GM20000 (cell line): Measurements from ENCODE around the gene NAB2.

Experiments used
- DNase-seq: peaks from one replicate; pipeline ENCODE4 v3.0.0; 2012; ENCODE audit warnings: low spot score
- CTCF ChIP-seq: IDR thresholded peaks from 2 replicates; pipeline ENCODE4 v1.5.1; 2012; ENCODE audit warnings: mild to moderate bottlenecking, control low read depth; ENCODE audit errors: extremely low read depth, missing control alignments

The NAB2 gene, protein sequence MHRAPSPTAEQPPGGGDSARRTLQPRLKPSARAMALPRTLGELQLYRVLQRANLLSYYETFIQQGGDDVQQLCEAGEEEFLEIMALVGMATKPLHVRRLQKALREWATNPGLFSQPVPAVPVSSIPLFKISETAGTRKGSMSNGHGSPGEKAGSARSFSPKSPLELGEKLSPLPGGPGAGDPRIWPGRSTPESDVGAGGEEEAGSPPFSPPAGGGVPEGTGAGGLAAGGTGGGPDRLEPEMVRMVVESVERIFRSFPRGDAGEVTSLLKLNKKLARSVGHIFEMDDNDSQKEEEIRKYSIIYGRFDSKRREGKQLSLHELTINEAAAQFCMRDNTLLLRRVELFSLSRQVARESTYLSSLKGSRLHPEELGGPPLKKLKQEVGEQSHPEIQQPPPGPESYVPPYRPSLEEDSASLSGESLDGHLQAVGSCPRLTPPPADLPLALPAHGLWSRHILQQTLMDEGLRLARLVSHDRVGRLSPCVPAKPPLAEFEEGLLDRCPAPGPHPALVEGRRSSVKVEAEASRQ

GRCh38 chr12:57088354-57089270 lies at the start of gene NAB2:
Gene NAB2 (plus strand): TSS chr12:57089114. CDS start chr12:57089272, 158 bp downstream.
- no peak for TF ChIP-seq CTCF
- peak; percentile 95 for DNase-seq

DNA sequence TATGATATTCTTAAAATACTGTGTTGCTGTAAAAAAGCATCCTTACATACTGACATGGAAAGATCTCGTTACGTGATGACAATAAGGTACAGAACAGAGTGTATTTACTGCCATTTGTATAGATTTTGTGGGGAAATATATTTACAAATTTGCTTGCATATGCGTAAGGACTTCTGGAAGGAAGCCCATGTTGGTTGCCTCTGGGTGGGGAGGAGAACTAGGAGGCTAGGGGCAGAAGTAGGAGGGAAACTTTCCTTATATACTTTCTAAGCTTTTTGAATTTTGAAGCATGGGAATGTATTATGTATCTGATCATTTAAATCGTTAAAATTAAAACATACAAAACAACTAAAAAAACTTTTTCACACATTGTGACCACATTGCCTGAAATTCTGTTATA lies 48.7 kb upstream of the NAB2 start:
- TF ChIP-seq CTCF: no peak
- DNase-seq: no peak

DNA sequence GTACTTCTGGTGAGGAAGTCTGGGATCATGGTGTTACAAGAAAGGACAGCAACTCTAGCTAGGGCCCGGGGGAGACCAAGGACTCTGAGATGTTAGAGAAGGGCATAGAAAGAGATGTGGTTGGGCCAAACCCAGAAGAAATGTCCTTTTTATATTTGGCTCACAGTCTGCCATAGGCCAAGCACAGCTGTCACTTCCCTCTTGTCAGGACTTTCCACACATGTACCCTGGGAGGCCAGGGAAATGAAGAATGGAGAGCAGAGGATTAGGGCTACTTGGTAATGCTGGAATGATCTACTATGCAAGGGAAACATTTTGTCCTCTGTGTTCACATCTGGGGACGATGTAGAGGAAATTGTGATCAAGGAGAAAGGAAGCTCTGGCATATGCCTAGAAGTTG lies 48.2 kb upstream of the NAB2 start:
- no peak for TF ChIP-seq CTCF
- no peak for DNase-seq

- no peak for TF ChIP-seq CTCF
- no peak for DNase-seq
These were observed 46.2 kb upstream of the NAB2 start for GRCh38 chr12:57042695-57043094.

DNA sequence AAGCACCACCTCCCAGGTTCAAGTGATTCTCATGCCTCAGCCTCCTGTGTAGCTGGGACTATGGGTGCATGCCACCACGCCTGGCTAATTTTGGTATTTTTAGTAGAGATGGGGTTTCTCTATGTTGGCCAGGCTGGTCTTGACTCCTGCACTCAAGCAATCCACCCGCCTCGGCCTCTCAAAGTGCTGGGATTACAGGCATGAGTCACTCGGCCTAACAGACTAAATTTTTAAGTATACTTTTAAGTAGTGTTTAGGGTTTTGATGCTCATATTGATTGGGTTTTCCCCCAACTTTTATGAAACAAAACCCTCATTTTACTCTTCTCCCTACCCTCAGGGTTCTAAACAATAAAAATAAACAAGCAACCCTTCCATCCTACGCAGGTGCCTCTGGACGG lies 44.4 kb upstream of the NAB2 start:
- no peak for DNase-seq
- no peak for TF ChIP-seq CTCF

DNA sequence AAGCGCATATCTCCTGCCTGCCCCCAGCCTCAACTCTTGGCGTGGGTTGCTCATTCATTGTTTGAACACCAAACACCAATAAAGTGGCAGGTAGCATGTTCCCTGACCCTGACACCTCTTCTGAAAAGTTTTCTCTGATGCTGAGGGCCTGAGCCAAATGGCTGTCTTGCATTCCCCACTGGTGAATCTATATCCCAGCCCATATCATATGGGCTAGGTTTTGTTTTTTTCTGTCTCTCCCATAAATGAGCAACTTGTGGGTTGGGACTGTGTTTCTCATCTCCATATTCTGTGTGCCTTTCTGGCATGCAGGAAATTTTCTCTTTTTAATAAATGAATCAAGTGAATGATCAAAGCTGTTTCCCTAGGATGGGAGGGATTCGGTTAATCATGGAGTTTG lies 44.0 kb upstream of the NAB2 start:
- no peak for DNase-seq
- TF ChIP-seq CTCF: no peak
